ENCODE data around the gene TSKS. TPM values are rescaled to one million over a fixed set of nuclear protein-coding genes. Genes with fewer than 3 reads are reported as not detected.

The TSKS gene
- not detected in 2 replicates for total RNA-seq (2014; rRNA removed)
- 0.05 TPM for polyA plus RNA-seq (2012)

GRCh38 chr19:49763230-49763629 is at the start of gene TSKS:
TSS of gene TSKS (minus strand) at chr19:49763306. CDS start at chr19:49763247, 59 bp downstream.
- no peak for DNase-seq (ENCODE audit: low read depth)

GRCh38 chr19:49812452-49812996 is 49.4 kb upstream of the TSKS start:
- no peak for DNase-seq (ENCODE audit: low read depth)

- no peak for DNase-seq (ENCODE audit: low read depth)
These were observed 48.2 kb upstream of the TSKS start for GRCh38 chr19:49811328-49811727.

GRCh38 chr19:49809941-49810389 is 46.9 kb upstream of the TSKS start:
- DNase-seq (ENCODE audit: low read depth) = no peak

- DNase-seq (ENCODE audit: low read depth) = no peak
These were observed 46.2 kb upstream of the TSKS start for GRCh38 chr19:49809160-49809940.

GRCh38 chr19:49808711-49809159 is 45.6 kb upstream of the TSKS start:
- DNase-seq (ENCODE audit: low read depth) = peak; percentile 68

- DNase-seq (ENCODE audit: low read depth) = no peak
These were observed 45.0 kb upstream of the TSKS start for GRCh38 chr19:49807904-49808675.

GRCh38 chr19:49807058-49807903 is 44.2 kb upstream of the TSKS start:
- DNase-seq (ENCODE audit: low read depth) = no peak

GRCh38 chr19:49806620-49806959 is 43.5 kb upstream of the TSKS start:
- no peak for DNase-seq (ENCODE audit: low read depth)

GRCh38 chr19:49805822-49806619 is 42.9 kb upstream of the TSKS start:
- DNase-seq (ENCODE audit: low read depth) = no peak

- no peak for DNase-seq (ENCODE audit: low read depth)
These were observed 40.4 kb upstream of the TSKS start for GRCh38 chr19:49803529-49803856.

GRCh38 chr19:49802836-49803528 is 39.9 kb upstream of the TSKS start:
- no peak for DNase-seq (ENCODE audit: low read depth)

GRCh38 chr19:49801966-49802661 is 39.0 kb upstream of the TSKS start:
- no peak for DNase-seq (ENCODE audit: low read depth)

- no peak for DNase-seq (ENCODE audit: low read depth)
These were observed 38.3 kb upstream of the TSKS start for GRCh38 chr19:49801401-49801888.

- no peak for DNase-seq (ENCODE audit: low read depth)
These were observed 37.7 kb upstream of the TSKS start for GRCh38 chr19:49800771-49801170.

GRCh38 chr19:49799798-49800376 is 36.8 kb upstream of the TSKS start:
- no peak for DNase-seq (ENCODE audit: low read depth)

- DNase-seq (ENCODE audit: low read depth) = no peak
These were observed 36.2 kb upstream of the TSKS start for GRCh38 chr19:49799271-49799797.

- no peak for DNase-seq (ENCODE audit: low read depth)
These were observed 35.5 kb upstream of the TSKS start for GRCh38 chr19:49798574-49798973.

- DNase-seq (ENCODE audit: low read depth) = no peak
These were observed 32.5 kb upstream of the TSKS start for GRCh38 chr19:49795615-49796014.

Measured in LHCN-M2 (cell line).